SHP77 treated with DMSO at 0.1 percent for 48 hours (cell line): ENCODE results near the gene UBAP1L.
"Not testable (repeated sequence)": the region's sequence is repeated elsewhere in the genome, so short reads cannot be mapped to it uniquely, and the experiment has no call there.

Experiments
- DNase-seq: peaks from one replicate; lab custom pipeline; 2025; lab: John Stamatoyannopoulos, UW

Gene UBAP1L

DNA sequence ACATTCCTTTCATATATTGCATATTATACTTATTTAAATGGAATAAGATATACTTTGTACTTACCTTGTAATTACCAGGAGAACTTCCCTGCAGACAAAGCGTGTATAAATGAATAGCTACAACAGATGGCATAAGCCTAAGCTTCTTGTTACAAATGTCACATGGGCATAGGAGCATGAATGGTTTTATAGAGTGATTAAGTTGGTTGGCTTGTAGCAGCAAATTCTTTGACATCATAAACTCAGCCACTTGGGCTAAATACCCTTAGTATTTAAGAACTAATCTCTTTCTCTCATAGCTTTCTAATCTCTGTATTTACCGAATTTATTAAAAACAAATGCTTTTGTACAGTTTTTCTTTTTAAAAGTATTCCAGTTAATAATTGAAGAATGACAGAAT lies at the start of gene UBAP1L:
TSS of gene UBAP1L (minus strand) at position 115 of the 400 bp plus-strand sequence. CDS start 8,985 bp downstream, outside the sequence.
- DNase-seq, result no peak

DNA sequence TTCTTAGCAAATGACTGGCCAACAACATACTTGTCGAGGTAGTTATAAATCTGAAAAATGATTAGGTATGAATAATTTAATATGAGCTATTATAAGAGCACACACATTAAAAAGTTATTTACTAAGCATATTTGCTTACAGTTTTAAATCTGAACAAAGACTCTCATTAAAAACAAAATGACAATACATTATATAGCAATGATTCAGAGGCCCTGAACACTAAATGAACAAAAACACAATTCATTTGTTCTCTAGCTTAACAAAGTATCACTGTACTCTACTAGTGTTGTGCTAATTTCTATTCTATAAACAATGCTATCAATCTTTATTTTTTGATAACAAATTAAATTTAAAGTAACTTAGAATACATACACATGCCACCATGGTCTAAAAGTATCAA lies 49.1 kb upstream of the UBAP1L start:
- no peak for DNase-seq

DNA sequence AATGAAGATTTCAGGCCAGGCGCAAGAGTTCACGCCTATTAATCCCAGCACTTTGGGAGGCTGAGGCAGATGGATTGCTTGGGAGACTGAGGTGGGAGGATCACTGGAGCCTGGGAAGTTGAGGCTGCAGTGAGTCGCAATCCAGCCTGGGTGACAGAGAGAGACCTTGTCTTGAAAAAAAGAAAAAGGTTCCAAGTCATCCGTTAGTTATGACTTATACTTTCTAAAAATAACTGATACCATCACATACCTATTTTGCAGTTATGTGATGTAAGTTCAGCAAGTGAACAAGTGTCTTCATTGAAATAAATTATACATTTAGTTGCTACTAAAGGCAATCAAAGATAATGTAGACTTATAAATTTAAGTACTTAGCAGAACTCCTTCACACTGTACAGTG lies 48.0 kb upstream of the UBAP1L start:
- no peak for DNase-seq

- no peak for DNase-seq
These were observed 41.7 kb upstream of the UBAP1L start for GRCh38 chr15:65156692-65157091.

DNA sequence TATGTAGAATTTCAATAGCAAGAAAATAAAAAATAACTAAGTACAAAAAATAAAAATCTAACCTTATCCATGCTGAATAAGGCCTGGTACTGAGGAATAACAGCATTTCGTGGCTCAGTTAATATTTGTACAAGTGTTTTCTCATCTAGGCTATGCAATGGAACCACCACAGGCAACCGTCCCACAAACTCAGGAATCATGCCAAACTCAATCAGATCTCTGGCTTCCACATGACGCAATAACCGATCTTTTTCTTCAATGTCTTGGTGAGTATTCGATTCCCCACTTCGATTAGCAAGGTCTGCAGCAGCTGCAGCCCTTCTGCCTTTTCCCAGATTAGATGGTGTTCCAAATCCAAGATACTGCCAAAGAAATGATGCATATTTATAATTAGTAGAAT lies 39.7 kb upstream of the UBAP1L start:
- DNase-seq, result no peak

DNA sequence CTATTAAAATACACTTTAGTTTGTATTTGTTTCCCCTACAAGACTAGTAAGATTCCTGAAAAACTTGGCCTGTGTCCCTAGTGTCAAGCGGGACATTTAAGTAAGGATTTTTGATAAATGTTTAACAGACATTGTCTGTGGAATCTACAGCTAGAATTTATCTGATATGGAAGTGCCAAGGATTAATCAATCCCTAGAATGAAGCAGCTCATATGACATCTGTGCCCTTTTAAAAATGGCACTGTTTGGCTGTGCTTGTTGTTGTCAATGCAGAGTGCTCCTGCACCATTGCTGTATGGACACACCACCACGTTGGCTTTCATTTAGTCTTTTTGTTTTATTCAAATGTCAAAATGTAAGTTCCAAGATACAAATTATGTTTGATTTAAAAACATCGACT lies 32.9 kb upstream of the UBAP1L start:
- DNase-seq, result no peak

DNA sequence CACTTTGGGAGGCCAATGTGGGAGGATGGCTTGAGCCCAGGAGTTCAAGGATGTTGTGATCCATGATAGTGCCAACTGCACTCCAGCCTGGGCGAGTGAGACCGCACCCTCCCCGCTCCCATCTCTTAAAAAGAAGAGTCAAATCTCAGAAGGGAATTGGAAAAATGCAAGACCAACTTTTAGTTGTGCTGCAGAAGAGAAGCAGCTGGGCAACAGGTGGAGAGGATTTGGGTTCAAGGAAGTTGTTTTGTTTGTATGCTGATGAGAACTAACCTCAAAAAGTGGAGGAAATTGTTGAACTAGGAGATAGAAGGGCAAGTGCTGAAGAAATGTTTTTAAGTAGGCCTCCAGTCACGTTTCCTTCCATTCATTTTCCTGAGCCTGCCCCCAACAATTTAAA lies 31.4 kb upstream of the UBAP1L start:
- no peak for DNase-seq

DNA sequence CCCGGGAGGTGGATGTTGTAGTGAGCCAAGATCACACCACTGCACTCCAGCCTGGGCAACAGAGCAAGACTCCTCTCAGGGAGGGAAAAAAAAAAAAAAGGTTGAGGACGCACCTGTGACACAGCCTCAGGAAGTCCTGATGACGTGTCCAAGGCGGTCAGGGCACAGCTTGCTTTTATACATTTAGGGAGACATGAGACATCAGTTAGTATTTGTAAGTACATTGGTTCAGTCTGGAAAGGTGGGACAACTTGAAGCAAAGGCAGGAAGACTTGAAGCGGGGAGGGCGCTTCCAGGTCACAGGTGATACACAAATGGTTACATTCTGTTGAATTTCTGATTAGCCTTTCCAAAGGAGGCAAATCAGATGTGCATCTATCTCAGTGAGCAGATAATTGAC lies 23.6 kb upstream of the UBAP1L start:
- DNase-seq, result not testable (repeated sequence)

GRCh38 chr15:65137893-65138292 lies 22.9 kb upstream of the UBAP1L start:
- DNase-seq, result not testable (repeated sequence)

DNA sequence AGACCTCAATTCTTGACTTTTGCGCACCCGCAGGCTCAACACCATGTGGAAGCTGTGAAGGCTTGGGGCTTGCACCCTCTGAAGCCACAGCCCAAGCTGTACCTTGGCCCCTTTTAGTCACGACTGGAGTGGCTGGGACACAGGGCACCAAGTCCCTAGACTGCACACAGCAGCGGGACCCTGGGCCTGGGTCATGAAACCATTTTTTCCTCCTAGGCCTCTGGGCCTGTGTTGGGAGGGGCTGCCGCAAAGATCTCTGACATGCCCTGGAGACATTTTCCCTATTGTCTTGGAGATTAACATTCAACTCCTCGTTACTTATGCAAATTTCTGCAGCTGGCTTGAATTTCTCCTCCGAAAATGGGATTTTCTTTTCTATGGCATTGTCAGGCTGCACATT lies 22.1 kb upstream of the UBAP1L start:
- DNase-seq, result not testable (repeated sequence)

DNA sequence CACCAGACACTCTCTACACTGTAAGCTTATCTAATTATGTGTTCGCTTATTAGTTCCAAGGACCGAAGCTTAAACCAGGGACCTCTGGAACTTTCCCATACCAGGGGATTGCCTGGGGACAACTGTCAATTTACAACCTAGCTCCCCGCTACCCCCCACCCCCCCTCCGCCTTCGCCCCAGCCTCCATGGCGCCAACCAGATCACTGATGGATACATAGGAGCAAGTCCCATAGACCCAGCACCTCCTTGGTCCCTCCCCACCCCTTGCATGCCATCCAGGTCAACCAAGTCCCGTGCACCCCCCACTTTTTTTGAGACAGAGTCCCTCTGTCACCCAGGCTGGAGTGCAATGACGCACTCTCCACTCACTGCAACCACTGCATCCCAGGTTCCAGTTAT lies 19.5 kb upstream of the UBAP1L start:
- no peak for DNase-seq

DNA sequence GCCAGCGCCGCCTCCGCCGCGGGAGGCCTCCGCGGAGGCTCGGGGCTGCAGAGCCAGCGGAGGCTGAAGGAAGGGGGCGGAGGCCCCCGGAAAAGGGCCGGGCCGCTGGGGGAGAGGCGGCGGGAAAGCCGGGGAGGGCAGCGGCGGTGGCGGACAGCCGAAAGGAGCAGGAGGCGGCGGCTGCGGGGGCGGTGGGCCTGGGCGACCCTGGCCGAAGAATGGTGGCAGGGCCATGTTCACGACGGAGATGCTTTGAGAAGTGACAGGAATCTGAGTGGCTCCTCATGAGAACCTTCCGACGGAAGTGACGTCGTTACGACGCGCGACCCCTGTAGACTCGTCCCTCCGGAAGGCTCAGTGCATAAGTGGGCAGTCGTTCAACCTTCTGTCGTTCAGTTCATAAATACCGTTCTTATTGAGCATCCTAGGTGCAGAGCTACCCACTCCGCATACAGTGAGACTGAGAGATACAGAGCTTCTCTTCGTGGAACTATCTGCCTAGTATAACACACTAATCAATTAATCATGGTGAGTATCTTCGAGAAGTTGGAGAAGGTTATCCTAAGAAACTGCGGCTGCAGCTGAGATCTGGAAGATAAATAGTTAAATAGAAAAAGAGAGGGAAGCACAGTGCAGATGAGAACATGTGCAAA lies 18.7 kb upstream of the UBAP1L start, which contains the start of gene PDCD7:
TSS of gene PDCD7 (minus strand) at position 261 of the 653 bp plus-strand sequence. CDS start at position 234, 27 bp downstream.
- DNase-seq, result peak; percentile 96

GRCh38 chr15:65132878-65133547 lies 18.0 kb upstream of the UBAP1L start:
- DNase-seq, result no peak

- no peak for DNase-seq
These were observed 15.9 kb upstream of the UBAP1L start for GRCh38 chr15:65130941-65131340.

DNA sequence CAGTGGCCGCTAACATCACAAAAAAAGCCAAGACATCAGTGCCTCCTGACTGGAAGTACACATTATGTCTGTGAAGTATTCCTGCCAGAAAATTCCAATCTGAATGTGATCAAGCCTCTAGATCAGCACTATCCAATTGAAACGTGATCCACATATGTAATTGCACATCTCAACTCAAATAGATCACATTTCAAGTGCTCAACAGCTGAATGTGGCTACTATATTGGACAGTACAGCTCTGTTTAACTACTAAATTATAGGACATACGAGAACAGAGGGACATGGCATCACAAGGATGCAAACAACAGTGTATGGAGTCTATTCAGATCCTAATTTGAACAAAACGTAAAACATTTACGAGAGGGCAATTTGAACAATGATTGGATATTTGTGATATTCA lies 542 bp upstream of the UBAP1L start:
- DNase-seq, result no peak

DNA sequence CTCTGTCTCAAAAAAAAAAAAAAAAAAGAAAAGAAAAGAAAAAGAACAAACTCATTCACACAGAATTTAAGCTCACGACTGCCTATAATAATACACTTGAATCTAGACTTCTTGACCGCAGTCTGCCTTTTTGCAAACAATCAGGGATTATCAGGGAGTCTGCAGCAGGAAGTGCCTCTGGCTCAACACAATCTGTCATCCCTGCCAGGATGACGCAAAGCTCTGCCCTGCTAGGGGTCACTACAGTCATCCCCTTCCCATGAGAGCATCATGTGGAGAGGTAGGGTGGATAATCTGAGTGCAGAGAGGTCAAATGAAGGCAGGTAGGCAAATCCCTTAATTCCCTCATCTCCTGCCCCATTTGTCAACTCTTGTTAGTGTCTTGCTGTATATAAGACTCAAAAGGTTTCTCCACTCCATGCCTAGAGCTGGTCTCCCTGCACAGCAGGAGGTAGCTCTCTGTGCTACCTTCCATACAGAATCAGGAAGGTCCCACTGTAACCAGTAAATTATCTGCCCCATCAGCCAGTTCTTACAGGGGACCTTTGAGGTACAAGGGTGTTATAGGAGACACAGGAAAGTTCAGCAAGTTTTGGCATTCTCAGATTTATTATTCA lies 4.2 kb downstream of the UBAP1L start:
- no peak for DNase-seq

DNA sequence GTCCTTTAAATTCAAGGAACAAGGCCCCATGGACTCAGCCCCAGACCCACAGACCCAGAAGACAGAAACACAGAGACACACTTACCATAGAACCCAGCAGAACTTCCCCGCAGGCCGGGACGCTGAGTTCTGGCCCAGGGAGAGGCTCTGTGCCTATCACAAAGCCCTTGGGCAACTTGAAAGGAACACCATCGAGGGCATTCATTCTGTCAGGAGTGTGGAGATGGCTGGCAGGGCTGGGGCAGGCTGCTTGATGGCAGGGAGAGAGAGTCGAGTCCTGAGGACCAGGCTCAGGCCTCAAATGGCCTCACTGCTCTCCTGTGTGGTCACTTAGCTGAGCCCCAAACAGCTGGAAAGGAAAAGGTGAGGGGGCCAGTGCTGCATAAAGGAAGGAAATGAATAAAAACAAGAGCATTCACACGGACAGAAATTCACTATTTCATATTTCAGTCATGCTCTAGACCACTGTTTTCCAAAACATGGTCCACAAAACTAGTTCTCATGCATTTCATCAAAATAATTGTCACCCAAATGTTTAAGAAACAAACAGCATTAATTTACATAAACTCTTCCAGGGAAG lies 8.9 kb downstream of the UBAP1L start:
- DNase-seq, result no peak

DNA sequence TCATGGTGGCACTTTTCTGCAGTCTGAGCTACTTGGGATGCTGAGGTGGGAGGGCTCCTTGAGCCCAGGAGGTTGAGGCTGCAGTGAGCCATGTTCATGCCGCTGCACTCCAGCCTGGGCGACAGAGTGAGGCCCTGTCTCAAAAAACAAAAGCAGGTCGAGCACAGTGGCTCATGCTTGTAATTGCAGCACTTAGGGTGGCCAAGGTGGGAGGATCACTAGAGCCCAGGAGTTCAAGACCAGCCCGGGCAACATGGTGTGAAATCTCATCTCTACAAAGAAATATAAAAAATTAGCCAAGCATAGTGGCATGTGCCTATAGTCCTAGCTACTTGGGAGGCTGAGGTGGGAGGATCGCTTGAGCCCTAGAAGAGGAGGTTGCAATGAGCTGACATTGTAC lies 10.0 kb downstream of the UBAP1L start:
- DNase-seq, result no peak

GRCh38 chr15:65102912-65103311 lies 12.1 kb downstream of the UBAP1L start:
- no peak for DNase-seq

DNA sequence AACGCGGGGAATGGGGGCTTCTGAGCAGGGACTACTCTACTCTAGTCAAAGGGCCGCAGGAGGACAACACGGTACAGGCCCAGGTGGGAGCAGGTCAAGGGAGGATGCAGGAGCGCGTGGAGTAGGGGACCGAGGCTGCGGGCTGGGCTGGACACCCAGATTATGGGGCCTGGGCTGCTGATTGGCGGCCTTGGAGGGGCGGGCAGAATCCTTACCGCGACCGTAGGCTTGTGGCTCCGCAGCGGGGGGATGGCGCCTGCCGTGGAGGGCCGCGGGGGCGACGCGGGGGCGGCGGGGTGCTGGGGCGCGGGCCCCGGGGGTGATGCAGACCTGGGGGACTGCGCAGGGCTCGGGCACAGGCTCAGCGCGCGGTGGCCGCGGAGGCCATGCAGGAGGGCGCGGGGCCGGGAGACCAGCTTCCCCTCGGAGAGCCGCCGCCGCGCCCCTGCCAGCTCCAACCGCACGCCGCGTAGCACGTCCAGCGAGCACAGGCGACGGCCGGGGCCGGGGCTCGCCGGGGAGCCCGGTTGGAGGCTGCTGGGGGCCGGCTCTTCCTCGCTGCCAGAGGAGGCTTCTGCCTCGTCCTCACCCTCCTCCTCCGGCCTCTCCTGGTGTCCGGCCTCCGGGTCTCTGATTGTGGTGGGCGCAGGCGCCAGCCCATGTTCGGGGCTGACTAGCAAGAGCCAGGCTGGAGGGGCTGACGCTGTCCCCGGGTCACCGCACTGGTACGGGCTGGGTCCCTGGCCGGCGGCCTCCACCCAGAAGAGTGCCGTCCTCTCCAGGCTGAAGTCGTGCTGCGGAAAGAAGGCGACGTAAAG lies 12.9 kb downstream of the UBAP1L start:
- DNase-seq, result no peak

DNA sequence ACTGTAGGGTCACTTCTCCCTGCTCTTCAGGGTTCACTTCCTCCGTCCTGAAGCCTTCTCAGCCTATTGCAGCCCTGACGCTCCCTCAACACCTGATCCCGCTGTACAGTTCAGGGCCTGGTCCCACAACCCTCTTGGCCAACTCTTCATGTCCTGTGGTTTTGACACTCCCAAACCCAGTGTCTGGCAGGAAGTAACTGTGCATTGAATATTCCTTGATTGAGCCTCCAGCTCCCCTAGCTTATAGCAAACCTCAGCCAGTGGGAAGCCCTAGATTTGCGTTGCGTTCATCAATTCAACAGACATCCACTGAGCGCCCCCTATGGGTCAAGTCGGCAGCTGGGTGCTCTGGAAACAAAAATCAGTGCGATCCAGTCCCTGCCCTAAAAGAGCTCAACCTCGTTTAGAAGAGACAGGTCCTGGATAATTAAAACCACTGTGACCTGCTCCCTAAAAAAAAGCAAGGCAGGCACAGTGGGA lies 13.5 kb downstream of the UBAP1L start:
- DNase-seq, result no peak

- DNase-seq, result no peak
These were observed 14.6 kb downstream of the UBAP1L start for GRCh38 chr15:65100442-65100841.
